K562 (cell line): Measurements from ENCODE around the gene MBD6. TPM values are rescaled to one million over a fixed set of nuclear protein-coding genes. Genes with fewer than 3 reads are reported as not detected.
A peak's percentile ranks its signal among the peaks of the same experiment; 100 is the strongest.

Experiments used
- AFF1 ChIP-seq, 2 experiments: fragments of 450-650 bp; IDR thresholded peaks; 2 replicates each; pipeline ENCODE4 v1.6.1; 2018; ENCODE audit warnings: mild to moderate bottlenecking in 2 of 2, low read depth in 1 of 2; ENCODE audit not compliant: partially characterized antibody in 2 of 2
- ARID3B ChIP-seq: fragments of 250-450 bp; sonication (Bioruptor Pico); IDR thresholded peaks from 2 replicates; pipeline ENCODE4 v1.4.0; 2020; ENCODE audit warnings: borderline replicate concordance
- CAMTA2 ChIP-seq: fragments of 250-450 bp; sonication (Bioruptor Pico); conservative IDR thresholded peaks from 2 replicates; pipeline ENCODE4 v1.5.1; 2022
- FOXP1 ChIP-seq: sonication (generic); formaldehyde crosslinking; IDR thresholded peaks from 2 replicates; pipeline ENCODE4 v1.8.0; 2022; ENCODE audit warnings: mild to moderate bottlenecking, missing genetic modification reagents
- HDAC8 ChIP-seq: fragments of 450-650 bp; IDR thresholded peaks from 2 replicates; pipeline ENCODE4 v1.6.1; 2016; ENCODE audit warnings: mild to moderate bottlenecking, missing genetic modification characterization, moderate library complexity, missing compliant biosample characterization
- MNT ChIP-seq, 2 experiments: fragments of 450-650 bp; conservative IDR thresholded peaks; 2 replicates each; pipeline ENCODE4 v1.6.1; 2017; ENCODE audit warnings: mild to moderate bottlenecking in 2 of 2, moderate library complexity in 2 of 2
- POLR2B ChIP-seq: fragments of 450-650 bp; IDR thresholded peaks from 2 replicates; pipeline ENCODE4 v1.6.1; 2018; ENCODE audit warnings: low read depth; ENCODE audit not compliant: partially characterized antibody
- PTTG1 ChIP-seq: fragments of 450-650 bp; IDR thresholded peaks from 2 replicates; pipeline ENCODE4 v1.6.1; 2016; ENCODE audit warnings: low read depth, mild to moderate bottlenecking, missing genetic modification characterization, missing compliant biosample characterization
- ZNF407 ChIP-seq: fragments of 450-650 bp; IDR thresholded peaks from 2 replicates; pipeline ENCODE4 v1.6.1; 2016; ENCODE audit warnings: low read depth
- ZNF41 ChIP-seq: fragments of 250-450 bp; sonication (Bioruptor Pico); conservative IDR thresholded peaks from 2 replicates; pipeline ENCODE4 v1.4.0; 2020; ENCODE audit warnings: mild to moderate bottlenecking
- polyA plus RNA-seq, 8 experiments: library from polyadenylated mRNA; depleted of rRNA in 4 of 8; stranded (reverse) in 5 of 8; unstranded in 3 of 8; fragments of >200 nt; fragmentation: Nextera tagmentation in 2 of 8; fragmentation: Illumina TruSeq in 1 of 8; extraction: Ambion mirVana in 2 of 8; extraction: Trizol in 1 of 8; gene quantifications; 2 replicates each; pipeline versions ENCODE4 v1.2.1 to v1.2.3, GENCODE V29; 2011 to 2014; ENCODE audit warnings: inconsistent platforms in 1 of 8, missing spikeins in 1 of 8
- total RNA-seq, 7 experiments: library from RNA; depleted of rRNA in 6 of 7; stranded (reverse); fragments of >200 nt in 6 of 7; fragmentation: Illumina TruSeq in 2 of 7; extraction: Trizol in 2 of 7; gene quantifications; 2 replicates each; pipeline versions ENCODE4 v1.2.1 to v1.2.3, GENCODE V29; 2011 to 2021; ENCODE audit warnings: low replicate concordance in 1 of 7

The MBD6 gene
- total and polyA plus RNA-seq, 9 of the 15 experiments (the other 6 are each of a cell fraction or from before 2014, with no cell fraction given) = 2.0 to 54.8 (median 3.8) TPM

- TF ChIP-seq ZNF407 (no peak; the same call in 1 of the 2 replicates), PTTG1 (tag) (no peak), MNT (conservative IDR thresholded peaks at IDR 0.05) (peak; percentile 84 to 91), ZNF41 (CRISPR knock-in tag) (peak; percentile 48; the same call in 1 of the 2 replicates), ARID3B (no peak), POLR2B (peak; percentile 99), CAMTA2 (CRISPR knock-in tag) (0 out of 2 replicates have a peak, but pooled peaks have one; percentile 21), FOXP1 (peak; percentile 75; the same call in 1 of the 2 replicates), AFF1 (IDR thresholded peaks at IDR 0.05; ENCODE audit: low read depth in 1 of 2, partially characterized antibody in 2 of 2) (peak; percentile 86 to 96), HDAC8 (tag) (peak; percentile 67; the same call in 1 of the 2 replicates)
Measured at GRCh38 chr12:57520053-57520818, 2.4 kb upstream of the MBD6 start, which contains the start of gene DDIT3 (continued).
